Stimulated activated CD8-positive, alpha-beta memory T cell treated with anti-CD3 and anti-CD28 coated beads, Interleukin-7, amount 100 ng/mL, for 48 hours (primary cell): ENCODE measurements around the gene CALHM4.
A peak's percentile ranks its signal among the peaks of the same experiment; 100 is the strongest.

Source experiments
- DNase-seq, 2 donors: peaks; one replicate each; pipeline ENCODE4 v3.0.0-alpha.2; 2020; ENCODE audit warnings: low read depth in 1 of 2; ENCODE audit errors: extremely low read depth in 1 of 2

CALHM4 gene

DNA sequence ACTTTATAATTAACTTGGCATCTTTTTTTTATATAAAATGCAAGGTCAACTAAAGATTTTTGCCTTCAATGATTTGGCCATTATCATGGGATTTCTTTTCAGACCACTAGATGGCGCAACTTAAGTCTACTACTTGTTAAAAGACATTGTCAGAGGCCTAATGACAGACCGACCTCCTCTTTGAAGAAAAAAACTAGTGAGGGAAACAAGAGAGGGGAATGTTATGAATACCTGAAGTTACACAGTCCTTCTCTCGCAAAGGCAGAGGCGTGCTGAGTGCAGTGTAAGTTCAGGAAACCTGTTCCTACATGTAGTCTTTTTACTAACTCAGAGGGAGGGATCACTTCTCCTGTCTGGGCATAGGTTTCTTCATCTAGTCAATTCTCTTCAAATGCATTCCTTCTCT lies 17.3 kb upstream of the CALHM4 start:
- no peak for DNase-seq

DNA sequence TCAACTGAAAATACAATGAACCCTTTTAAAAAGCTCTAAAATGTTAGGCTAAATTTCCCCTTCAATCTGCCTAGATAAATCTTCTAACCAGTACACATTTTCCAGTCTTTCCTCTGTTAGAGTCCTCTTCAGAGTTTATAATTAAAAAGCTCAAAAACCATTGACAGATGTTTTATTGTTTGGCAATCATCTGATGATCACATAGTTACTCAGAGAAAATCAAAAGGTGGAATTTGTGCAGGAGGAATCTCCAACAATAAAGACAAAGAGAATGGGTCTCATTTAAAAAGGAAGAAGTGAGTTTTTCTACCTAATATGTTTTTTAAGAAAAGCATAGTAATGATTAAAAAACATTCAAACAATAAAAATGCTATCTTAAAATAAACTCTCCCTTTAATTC lies 11.1 kb upstream of the CALHM4 start:
- DNase-seq: no peak

DNA sequence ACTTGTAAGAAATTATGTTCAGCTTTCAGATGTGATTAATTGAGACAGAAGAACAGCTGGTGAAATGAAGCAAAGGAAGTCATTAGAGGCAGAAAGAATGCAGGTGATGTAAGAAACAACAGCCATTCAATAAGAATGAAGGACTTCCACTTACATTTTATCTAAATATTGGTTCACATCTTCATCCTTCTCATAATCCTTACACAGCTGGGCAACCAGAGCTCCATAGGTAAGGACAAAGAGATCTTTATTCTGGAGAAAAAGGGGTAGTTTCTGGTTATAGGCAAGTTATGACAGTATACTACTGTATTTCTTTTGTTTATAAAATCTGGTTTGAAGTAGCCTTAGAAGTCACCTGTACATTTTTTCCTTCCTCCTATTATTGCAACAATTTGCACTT lies 10.4 kb upstream of the CALHM4 start:
- DNase-seq: no peak

DNA sequence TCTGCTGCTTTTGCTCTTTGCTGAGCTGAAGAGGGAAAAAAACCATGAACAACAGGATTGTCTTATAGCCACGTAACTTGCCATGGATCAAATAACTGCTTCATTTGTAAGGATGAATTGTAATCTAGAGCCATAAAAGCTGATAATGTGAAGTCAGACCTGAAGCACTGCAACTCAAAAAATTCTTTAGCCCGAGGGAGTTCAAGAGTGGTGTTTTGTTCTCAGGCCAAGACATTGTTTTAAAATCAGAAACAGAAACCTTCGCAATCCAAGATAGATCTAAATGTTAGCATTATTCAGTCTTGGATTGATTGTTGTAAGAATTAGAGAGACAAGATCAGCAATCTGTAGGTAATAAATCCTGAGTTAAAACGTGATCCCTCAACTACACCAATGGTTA lies 7.9 kb upstream of the CALHM4 start, which contains the start of gene TRAPPC3L:
Gene TRAPPC3L, minus strand, starts transcription at position 34 of the 400 bp plus-strand sequence. CDS start 170 bp downstream, outside the sequence.
- no peak for DNase-seq

DNA sequence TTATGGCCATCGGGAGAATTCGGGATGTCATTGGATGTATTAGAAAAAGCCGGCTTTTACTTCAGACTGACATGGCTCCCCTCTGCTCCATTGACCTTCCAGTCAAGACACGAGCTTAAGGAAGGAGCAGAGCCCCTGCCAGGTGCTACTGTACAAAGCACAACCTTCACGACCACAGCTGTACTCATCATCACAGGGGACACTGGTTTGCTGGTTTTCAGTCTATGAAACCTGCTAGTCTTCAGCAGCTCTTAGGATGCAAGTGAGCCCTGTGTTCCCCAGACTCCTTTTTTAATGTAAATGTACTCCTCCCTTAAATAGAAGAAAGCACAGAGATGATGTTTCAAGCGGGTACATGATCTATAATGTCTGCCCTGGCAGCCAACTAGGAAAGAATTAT lies 6.2 kb upstream of the CALHM4 start:
- DNase-seq: no peak

DNA sequence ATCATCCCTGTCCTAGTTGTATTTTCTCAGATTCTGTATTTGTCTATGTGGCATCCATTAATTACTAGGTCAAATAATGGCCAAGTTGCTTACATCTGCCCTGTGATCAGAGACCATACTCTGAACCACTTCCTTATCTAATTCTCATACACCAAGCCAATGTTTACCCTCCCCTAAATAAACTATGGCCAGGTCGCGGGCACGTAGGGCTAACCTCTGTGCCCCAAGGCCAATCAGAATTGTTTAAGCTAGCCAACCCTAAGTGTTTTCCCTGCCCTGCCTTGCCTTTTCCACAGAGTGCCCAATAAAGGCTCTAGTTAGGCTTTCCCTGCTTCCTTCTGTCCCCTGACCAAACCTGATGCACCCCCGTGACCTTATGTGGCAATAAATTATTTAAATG lies 2.8 kb upstream of the CALHM4 start:
- DNase-seq: no peak

DNA sequence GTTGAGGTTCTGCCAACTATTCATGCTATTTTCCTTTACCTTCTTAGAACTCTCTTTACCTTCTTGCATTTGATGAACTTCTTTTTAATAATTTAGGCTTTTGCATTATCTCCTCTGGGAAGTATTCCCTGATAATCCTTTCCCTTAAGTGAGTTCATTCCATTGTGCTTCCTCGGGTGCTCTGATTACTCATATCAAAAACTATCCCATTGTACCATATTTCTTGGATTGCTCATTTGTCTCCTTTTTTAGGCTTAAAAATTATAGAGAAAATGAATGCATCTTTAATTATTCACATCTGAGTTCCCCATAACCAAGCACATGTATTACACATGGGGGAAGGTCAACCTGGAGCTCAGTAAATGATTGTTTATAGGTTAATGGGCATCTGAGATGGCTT lies 2.5 kb downstream of the CALHM4 start:
- no peak for DNase-seq

DNA sequence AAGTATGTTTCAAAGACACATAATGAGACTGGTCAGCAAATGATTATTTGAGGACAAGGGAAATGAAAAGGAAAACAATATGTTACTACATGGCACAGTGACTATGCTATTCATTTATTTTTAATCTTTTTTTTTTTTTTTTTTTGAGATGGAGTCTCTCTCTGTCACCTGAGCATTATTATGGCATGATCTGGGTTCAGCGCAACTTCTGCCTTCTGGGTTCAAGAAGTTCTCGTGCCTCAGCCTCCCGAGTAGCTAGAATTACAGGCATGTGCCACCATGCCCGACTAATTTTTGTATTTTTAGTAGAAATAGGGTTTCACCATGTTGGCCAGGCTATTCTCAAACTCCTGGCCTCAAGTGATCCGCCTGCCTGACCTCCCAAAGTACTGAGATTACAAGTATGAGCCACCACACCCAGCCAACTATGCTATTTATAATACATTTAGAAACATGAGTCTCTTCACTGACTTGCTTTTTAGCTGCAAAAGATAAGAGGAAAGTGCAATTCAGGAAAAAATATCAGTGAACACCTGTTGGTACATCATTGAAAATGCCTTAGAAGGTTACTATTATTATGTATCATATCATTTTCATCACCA lies 3.4 kb downstream of the CALHM4 start:
- no peak for DNase-seq

DNA sequence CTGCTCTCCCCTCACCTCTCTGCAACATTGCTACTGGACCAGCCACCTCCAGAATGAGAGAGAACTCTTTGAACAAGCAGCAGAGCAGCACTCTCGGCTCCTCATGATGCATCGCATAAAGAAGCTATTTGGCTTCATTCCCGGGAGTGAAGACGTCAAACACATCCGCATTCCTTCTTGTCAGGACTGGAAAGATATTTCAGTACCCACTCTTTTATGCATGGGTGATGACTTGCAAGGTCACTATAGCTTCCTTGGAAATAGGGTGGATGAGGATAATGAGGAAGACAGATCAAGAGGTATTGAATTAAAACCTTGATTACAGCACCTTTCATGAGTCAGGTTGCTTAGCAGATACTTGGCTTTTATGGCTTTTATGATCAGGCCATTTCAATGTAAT lies 4.3 kb downstream of the CALHM4 start:
- DNase-seq: no peak

DNA sequence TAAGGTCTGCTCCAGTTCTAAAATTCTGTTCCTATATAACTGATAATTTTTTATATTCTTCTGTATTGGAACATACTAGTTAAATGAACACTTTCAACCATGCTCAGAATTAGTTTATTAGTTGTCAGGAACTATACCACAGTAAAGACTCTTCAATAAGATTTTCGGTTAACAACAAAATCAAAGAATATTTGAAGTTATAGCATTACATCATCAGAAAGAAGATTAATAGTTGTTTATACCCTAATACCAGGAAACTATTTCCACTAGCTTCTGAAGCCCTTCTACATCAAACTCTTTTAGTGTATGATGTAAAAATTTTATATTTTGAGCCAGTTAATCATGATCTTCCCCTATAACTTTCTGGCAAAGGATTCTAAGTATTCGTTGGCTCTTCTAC lies 6.6 kb downstream of the CALHM4 start:
- DNase-seq: no peak

DNA sequence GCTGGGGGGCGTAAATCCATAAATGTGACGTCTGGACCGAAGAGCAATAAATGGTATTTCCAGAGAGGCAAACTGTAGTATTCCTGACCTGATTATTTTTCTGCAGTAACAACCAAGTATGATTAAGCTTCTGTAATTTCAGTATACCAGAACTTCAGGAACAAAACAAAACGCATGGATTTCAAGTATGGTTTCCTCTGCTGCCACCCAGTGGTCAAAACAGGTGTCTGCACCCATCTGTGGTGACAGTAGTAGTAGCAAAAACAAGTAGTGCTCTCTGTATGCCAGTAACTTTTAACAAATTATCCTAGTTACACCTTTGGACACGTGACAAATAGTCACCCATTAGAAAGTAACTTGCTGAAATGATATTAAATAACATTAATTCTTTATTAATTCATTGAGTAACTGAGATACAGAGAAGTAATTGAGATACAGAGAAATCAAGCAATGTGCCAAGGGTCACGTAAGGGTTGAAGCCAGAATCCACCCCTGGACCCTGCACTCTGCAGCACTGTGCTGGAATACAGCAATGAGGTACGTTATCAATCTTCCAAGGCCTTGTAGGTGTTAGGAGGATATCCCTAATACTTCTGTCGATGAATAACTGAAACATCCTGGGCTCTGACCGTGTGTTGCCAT lies 7.9 kb downstream of the CALHM4 start:
- DNase-seq: peak; percentile 20 to 38

DNA sequence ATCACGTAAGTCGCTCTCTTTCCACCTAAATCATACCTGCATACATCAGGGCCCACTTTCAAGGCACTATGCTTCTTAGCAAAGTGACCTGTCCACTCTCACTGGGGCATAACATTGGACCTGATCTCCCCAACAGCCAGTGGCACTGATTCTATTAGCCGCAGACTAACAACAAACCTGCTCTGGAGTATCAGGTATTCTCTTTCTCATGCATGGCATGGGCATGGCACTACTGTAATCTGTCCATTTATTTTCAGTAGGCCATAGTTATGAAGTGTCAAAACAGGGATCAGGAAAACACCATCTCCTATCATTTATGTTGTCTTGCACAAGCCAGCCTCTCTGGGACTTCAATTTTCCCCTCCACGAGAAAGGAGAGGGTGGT lies 8.5 kb downstream of the CALHM4 start:
- DNase-seq: no peak

DNA sequence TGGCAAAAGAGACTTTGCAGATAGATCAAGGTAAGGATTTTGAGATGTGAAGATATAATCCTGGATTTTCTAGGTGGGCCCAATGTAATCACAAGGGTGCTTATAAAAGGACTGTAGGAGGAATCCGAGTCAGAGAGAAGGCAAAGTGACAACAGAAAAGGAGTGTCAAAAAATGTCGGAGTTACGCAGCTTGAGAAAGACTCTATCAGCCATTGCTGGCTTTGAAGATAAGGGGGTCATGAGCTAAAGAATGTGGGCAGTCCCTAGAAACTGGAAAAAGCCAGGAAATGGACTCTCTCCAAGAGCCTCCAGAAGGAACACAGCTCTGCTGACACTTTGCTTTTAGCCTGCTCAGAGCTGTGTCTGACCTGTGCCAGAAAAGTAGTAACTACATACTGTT lies 9.1 kb downstream of the CALHM4 start:
- no peak for DNase-seq

DNA sequence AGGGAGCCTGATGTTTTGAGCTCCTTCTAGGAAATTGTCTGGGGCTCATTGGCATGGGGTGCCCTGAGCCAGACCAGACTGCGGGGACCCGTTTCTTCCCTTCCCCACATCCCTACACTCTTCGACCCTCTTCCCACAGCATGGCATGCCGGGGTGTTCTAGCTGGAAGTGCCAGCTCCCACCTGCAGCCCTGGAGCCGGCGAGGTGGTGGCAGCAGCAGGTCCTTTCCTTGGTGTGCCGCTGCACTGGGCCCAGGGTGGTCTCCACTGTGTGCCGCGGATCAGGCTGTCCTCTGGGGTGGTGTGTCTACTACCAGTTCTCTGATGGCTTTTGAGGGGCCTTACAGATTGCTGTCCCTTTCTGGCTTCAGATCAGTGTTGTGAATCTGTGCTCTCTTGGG lies 10.3 kb downstream of the CALHM4 start:
- DNase-seq: no peak

DNA sequence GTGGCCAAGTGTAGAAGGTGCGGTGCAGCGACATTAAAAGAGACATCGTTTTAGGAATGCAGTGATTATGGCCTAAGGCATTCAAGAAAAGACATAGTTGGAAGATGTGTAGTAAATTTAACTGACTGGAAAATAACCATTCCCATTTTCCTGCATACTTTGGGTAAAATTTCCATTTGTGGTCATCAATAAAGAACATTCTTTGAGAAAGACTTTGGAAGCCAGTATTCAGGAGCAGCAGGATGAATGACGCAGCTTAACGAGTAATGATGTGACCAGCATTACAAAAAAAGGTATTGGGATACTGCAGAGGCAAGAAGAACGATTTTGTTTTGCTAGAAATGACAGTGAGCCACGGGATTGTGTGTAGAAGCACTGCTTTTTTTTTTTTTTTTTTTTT lies 10.8 kb downstream of the CALHM4 start:
- DNase-seq: no peak

DNA sequence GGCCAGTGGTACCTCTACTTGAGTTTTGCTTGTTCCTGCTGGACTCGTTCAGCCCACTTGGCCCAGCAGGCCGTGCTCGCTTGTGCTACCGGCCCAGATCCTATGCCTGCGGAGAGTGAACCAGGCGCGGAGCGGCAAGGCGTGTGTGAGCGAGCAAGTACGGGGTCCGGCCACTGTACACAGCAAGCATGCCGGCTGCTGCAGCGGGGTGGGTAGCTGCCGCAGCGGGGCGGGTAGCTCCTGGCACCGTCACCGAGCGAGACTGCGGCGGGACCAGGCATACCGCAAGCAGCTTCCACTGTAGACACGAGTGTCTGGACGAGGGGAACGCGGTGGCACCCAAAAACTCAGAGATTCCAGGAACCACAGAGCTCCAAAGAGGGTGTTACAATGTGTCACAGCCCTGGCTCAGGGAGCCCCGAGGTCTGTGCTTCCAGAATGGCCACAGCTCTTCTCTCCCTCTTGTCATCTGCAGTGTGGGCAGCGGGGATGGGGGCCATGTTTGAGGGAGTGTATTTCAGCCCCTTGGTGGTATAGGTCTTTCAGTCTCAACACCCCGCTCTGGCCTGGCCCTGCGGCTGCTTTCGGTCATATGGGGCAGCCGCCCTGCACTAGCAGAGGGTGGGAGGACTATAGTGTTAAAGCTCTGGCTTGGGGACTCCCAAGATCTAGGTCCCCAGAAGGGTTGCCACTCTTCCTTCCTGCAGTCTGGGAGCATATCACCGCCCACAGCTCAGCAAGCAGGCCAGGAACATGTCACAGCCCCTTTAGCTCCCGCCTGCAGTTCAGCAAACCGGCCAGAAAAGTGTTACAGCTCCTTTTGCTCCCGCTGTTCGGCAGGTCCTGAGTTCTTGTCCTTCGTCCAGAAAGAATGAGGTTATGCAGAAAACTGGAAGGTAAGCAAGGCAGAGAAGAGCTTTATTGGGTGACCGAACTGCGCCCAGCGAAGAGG lies 11.6 kb downstream of the CALHM4 start:
- no peak for DNase-seq

DNA sequence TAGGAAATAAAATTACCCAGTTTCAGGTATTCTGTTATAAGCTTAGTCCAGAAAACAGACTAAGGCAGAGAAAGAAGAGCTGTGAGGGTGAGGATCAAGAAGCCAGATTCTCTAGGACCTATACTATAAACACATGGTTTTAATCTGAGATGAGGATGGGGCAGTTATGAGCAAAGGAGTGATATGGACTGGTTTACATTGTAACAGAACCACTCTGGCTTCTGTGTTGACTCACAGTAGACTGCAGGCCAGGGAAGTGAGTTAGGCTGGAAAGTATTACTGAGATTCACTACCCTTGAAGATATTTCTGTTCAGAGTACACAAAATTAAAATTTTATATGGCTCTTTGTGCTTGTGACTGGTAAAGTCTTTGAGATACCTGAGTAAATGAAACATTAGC lies 14.6 kb downstream of the CALHM4 start:
- no peak for DNase-seq

DNA sequence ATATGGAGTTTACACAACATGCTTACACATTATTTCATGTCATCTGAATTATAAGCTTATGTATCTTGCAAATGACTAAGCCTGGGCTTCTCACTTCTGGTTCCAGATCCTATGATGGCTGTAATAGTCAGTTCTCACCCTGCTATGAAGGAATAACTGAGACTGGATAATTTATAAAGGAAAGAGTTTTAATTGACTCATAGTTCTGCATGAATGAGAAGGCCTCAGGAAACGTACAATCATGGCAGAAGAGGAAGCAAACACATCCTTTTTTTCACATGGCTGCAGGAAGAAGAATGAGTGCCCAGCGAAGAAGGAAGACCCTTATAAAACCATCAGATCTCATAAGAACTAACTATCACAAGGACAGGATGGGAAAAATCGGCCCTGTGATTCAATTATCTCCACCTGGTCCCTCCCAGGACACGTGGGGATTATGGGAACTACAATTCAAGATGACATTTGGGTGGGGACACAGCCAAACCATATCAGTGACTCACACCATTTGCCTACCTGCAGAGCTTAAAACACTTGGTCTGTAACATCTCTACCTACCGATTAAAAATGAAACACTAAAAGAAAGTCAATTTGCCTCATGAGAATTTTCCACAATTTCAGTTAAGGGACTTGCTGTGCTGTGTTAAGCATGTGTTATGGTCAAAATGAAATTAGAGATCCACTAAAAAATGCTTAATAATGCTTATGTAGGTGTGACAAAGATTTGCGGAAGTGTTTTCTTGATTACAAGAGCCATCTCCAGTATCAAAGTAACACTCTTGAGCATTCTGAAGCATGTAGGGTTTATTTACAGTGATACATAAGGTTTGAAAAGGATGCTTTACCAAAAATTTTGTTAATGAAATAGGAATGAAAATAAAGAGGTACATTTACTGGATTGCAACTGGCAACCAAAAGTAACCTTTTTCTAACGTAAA lies 15.5 kb downstream of the CALHM4 start:
- DNase-seq: no peak

DNA sequence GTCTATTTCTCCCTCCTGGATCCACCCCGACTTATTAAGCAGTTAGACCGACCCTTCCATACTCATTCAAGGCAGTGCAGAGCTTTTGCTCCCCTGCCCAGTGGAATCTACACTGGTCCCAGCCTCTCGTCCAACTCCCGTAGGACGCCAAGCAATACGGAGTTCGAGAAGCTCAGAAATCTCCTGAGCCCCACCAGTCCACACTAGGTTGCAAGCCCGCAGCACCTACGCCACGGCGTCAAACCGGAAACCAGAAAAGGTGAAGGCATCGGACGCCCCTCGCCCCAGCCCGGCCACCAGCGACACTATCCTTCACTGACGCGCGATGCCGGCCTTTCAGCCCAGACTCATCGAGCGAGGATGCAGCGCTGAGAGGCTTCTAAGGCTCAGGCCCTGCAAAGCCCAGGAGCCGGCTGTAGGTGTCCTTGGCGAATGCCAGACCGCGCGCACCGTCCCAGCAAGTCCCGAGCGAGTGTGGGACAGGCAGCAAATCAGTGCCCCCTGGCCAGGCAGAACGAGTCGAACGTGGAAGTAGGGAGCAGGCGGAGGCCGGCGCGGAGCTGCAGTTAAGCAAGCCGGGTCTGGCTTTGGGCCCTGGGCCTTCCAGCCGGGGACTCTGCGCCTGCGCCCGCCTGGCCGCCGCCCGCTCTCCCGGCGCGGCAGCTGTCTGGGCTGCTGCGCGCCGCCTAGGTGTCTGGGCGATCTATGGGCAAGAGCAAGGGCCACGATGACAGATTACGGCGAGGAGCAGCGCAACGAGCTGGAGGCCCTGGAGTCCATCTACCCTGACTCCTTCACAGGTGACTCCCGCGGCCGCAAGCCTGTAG lies 17.5 kb downstream of the CALHM4 start, which contains the start of gene RWDD1:
Gene RWDD1, plus strand, starts transcription at position 649 of the 827 bp plus-strand sequence. Its CDS starts 79 bp downstream, at position 728.
- DNase-seq: peak; percentile 96 to 98

DNA sequence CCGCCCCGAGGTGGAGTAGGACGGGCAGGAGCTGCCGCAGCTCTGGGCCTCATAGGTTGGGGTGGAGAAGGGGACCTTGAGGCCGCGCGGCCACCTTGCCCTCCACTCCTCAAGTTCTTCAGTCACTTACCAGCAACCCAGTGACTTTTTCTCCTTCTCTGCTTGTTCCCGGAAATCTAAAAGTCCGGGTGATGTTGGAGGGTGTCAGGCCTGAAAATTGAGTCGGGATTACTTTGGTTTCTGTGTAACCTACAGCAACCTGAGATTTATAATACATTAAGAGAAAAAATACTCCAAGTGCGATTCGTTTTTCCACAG lies 18.1 kb downstream of the CALHM4 start:
- no peak for DNase-seq
